ENCODE data around the gene NAALADL1. TPM values are rescaled to one million over a fixed set of nuclear protein-coding genes. Genes with fewer than 3 reads are reported as not detected.
"Not testable (repeated sequence)": the region's sequence is repeated elsewhere in the genome, so short reads cannot be mapped to it uniquely, and the experiment has no call there.

Gene NAALADL1
- total RNA-seq, 1 donor from 2014 or later: 16.6 TPM

DNA sequence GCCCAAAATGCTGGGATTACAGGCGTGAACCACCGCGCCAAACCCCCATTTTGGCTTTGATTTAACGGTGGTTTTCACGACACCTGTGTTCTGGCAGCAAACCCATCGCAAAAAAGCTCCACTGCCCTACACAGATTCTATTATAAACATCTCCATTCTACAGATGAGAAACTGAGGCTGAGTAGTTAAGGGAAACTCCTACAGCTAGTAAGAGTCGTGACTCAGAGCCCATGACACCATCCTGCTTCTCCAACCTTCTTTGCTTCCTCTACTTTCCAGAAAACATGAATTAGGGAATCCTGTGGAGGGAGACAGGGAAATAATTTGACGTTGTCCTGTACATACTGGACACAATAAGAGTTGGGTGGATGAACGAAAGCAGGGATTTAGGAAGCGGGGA, 31.5 kb downstream of the NAALADL1 start:
- Histone ChIP-seq H3K4me3 (ENCODE audit: low read depth, low read length) (peak overlapping the region; percentile 68), H3K27me3 (ENCODE audit: control insufficient read depth, insufficient read depth, low read length) (no peaks in the 10 kb centered on the region), H3K36me3 (ENCODE audit: control insufficient read depth, insufficient read depth, low read length) (peaks cover 1% of the 10 kb centered on the region)
- TF ChIP-seq, protein P1, sequence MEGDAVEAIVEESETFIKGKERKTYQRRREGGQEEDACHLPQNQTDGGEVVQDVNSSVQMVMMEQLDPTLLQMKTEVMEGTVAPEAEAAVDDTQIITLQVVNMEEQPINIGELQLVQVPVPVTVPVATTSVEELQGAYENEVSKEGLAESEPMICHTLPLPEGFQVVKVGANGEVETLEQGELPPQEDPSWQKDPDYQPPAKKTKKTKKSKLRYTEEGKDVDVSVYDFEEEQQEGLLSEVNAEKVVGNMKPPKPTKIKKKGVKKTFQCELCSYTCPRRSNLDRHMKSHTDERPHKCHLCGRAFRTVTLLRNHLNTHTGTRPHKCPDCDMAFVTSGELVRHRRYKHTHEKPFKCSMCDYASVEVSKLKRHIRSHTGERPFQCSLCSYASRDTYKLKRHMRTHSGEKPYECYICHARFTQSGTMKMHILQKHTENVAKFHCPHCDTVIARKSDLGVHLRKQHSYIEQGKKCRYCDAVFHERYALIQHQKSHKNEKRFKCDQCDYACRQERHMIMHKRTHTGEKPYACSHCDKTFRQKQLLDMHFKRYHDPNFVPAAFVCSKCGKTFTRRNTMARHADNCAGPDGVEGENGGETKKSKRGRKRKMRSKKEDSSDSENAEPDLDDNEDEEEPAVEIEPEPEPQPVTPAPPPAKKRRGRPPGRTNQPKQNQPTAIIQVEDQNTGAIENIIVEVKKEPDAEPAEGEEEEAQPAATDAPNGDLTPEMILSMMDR (IDR thresholded peaks at IDR 0.05; ENCODE audit: insufficient read depth, low read length, severe bottlenecking): no peak
- no peak for FAIRE-seq
- peak; percentile 82 for DNase-seq (ENCODE audit: low read depth)

DNA sequence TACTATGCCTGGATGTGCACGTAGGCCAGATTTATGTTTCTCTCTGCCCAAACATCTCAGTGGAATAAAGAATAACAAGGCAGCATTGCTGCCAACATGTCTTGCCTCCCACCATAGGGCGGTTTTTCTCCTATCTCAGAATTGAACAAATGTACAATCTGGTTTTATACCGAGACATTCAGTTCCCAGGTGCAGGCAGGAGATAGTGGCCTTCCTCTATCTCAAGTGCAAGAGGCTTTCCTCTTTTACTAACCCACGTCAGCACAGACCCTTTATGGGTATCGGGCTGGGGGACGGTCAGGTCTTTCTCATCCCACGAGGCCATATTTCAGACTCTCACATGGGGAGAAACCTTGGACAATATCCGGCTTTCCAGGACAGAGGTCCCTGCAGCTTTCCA, 34.9 kb downstream of the NAALADL1 start:
- not testable (repeated sequence) for DNase-seq (ENCODE audit: low read depth); FAIRE-seq; H3K27me3 ChIP-seq (ENCODE audit: control insufficient read depth, insufficient read depth, low read length); H3K4me3 ChIP-seq (ENCODE audit: low read depth, low read length); H3K36me3 ChIP-seq (ENCODE audit: control insufficient read depth, insufficient read depth, low read length)

DNA sequence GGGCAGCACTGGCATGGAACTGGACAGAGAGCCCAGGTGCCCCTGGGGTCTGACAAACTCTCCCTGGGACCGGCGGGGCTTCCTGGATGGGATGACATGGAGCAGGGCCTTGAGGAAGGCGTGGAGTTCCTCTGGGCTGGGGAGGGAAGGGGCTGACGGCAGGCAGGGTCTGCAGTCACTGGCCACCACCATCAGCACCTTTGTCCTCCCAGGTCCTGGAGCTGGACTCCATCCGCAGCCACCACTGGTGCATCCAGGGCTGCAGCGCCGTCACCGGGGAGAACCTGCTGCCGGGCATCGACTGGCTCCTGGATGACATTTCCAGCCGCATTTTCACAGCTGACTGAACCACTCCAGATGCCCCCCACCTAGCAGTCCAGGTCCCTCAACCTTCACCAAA, 36.8 kb downstream of the NAALADL1 start:
- TF ChIP-seq, protein P1 (IDR thresholded peaks at IDR 0.05; ENCODE audit: insufficient read depth, low read length, severe bottlenecking): no peak
- H3K27me3 ChIP-seq (ENCODE audit: control insufficient read depth, insufficient read depth, low read length): no peaks in the 10 kb centered on the region
- FAIRE-seq (no peak), DNase-seq (ENCODE audit: low read depth) (no peak)
- peaks cover 1% of the 10 kb centered on the region for H3K36me3 ChIP-seq (ENCODE audit: control insufficient read depth, insufficient read depth, low read length)
- H3K4me3 ChIP-seq (ENCODE audit: low read depth, low read length): no peak overlapping the region

DNA sequence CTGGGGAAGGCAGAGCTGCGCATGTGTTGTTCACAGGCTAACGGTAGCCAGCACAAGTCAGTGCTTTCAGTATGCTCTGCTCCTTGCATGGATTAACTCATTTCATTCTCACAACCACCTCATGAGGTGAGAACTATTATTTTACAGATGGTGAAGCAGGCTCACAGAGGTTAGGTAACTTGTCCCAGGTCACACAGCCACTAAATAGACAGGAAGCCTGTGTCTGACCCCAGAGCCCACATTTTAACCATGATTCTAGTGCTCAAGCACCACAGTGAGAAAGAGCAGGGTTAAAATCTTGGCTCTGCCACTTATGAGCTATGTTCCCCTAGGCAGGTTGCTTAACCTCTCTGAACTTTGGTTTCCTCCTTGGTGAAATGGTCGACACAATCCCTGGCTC, 37.4 kb downstream of the NAALADL1 start:
- Histone ChIP-seq H3K36me3 (ENCODE audit: control insufficient read depth, insufficient read depth, low read length) (peaks cover 1% of the 10 kb centered on the region), H3K27me3 (ENCODE audit: control insufficient read depth, insufficient read depth, low read length) (no peaks in the 10 kb centered on the region), H3K4me3 (ENCODE audit: low read depth, low read length) (no peak overlapping the region)
- DNase-seq (ENCODE audit: low read depth) (no peak), FAIRE-seq (no peak)
- TF ChIP-seq, protein P1 (IDR thresholded peaks at IDR 0.05; ENCODE audit: insufficient read depth, low read length, severe bottlenecking): no peak

DNA sequence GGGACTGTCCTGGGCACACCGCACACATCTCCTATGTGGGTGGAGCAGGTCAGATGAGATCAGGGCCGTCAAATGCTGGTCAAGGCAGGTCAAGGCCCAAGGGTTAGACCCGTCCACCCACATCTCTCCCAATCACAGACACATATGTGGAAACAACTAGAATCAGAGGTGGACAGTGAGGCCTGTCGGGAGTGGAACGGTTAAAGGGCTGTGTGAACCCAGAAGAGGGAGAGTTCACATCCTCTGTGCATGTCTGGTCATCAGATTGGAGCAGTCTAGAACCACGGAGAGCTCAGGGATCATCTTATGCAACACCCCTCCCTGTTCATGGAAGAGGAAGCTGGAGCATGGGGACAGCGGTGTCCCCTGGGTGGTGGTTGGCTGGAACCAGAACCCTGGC, 38.5 kb downstream of the NAALADL1 start:
- H3K27me3 ChIP-seq (ENCODE audit: control insufficient read depth, insufficient read depth, low read length): no peaks in the 10 kb centered on the region
- no peak overlapping the region for H3K4me3 ChIP-seq (ENCODE audit: low read depth, low read length)
- TF ChIP-seq, protein P1 (IDR thresholded peaks at IDR 0.05; ENCODE audit: insufficient read depth, low read length, severe bottlenecking): no peak
- DNase-seq (ENCODE audit: low read depth) (no peak), FAIRE-seq (peak; percentile 7)
- peaks cover 1% of the 10 kb centered on the region for H3K36me3 ChIP-seq (ENCODE audit: control insufficient read depth, insufficient read depth, low read length)

DNA sequence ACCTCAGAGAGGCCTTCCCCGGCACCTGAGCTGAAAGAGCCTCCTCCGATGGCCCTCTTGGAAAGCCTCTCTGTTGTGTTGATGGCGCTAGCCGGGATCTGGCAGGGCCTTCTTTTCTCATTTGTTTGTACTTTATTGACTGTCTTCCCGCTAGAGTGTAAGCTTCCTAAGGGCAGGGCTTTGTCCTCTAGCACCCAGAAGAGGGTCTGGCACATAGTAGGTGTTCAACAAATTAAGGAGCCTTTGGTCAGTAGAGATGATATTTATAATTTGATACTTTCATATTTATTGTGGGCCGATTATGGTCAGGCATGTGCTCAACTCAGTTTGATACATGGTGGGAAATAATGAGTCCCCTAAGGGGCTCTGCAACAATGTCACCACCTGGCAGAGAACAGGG, 40.4 kb downstream of the NAALADL1 start:
- no peak for FAIRE-seq
- H3K27me3 ChIP-seq (ENCODE audit: control insufficient read depth, insufficient read depth, low read length): no peaks in the 10 kb centered on the region
- peaks cover 1% of the 10 kb centered on the region for H3K36me3 ChIP-seq (ENCODE audit: control insufficient read depth, insufficient read depth, low read length)
- TF ChIP-seq, protein P1 (IDR thresholded peaks at IDR 0.05; ENCODE audit: insufficient read depth, low read length, severe bottlenecking): no peak
- no peak for DNase-seq (ENCODE audit: low read depth)
- no peak overlapping the region for H3K4me3 ChIP-seq (ENCODE audit: low read depth, low read length)

Measured in bronchial epithelial cell (primary cell).